Endothelial cell of umbilical vein (primary cell): Measurements from ENCODE around the gene BMPER. TPM values are rescaled to one million over a fixed set of nuclear protein-coding genes. Genes with fewer than 3 reads are reported as not detected.

Experiments
- BruUV-seq: library from RNA; stranded (reverse); fragments of 400-500 nt; replicated peaks from 2 replicates; lab custom pipeline; 2021; lab: Mats Ljungman, UMichigan
- CTCF ChIA-PET: fragments of 300-600, 350-600 bp; sonication (Branson Sonifier 250); formaldehyde crosslinking; loops from one replicate; lab custom pipeline; 2021; ENCODE audit warnings: antibody characterized with exemption, inconsistent platforms; lab: Charles Lee
- POLR2A ChIA-PET: fragments of 300-600, 350-600 bp; sonication (Branson Sonifier 250); formaldehyde crosslinking; loops from one replicate; lab custom pipeline; 2021; ENCODE audit warnings: antibody characterized with exemption, inconsistent platforms; lab: Charles Lee
- DNase-seq: peaks from one replicate; pipeline ENCODE4 v3.0.0-alpha.2; 2011; ENCODE audit warnings: low read depth, low spot score
- FAIRE-seq: peaks from 2 replicates; lab custom pipeline; 2011; peaks lifted over from hg19 to GRCh38; lab: Jason Lieb, UNC
- H2AFZ ChIP-seq: 2 replicates; pipeline ENCODE4 v1.6.0; 2012; ENCODE audit warnings: low read depth, low read length, control low read depth, inconsistent platforms
- H3K27ac ChIP-seq: 2 replicates; pipeline ENCODE4 v1.5.1; 2011; ENCODE audit warnings: low read depth, mild to moderate bottlenecking, control low read depth, low read length, moderate library complexity; ENCODE audit not compliant: insufficient read depth
- H3K27me3 ChIP-seq, 2 experiments: 2 replicates each; pipeline versions ENCODE4 v1.6.0 to v1.6.1; 2011; ENCODE audit warnings: low read length in 2 of 2, mixed read lengths in 1 of 2; ENCODE audit not compliant: control insufficient read depth in 2 of 2, insufficient read depth in 2 of 2
- H3K36me3 ChIP-seq, 2 experiments: 2 replicates in 1 of 2; 3 replicates in 1 of 2; pipeline ENCODE4 v1.5.1; 2011; ENCODE audit warnings: low read length in 2 of 2, mild to moderate bottlenecking in 1 of 2, moderate library complexity in 1 of 2; ENCODE audit not compliant: control insufficient read depth in 2 of 2, insufficient read depth in 2 of 2; ENCODE audit errors: extremely low read depth in 1 of 2
- H3K4me1 ChIP-seq: 3 replicates; pipeline ENCODE4 v1.5.1; 2011; ENCODE audit warnings: mild to moderate bottlenecking, low read length; ENCODE audit not compliant: control insufficient read depth, insufficient read depth; ENCODE audit errors: extremely low read depth
- H3K4me2 ChIP-seq: 2 replicates; pipeline ENCODE4 v1.6.1; 2011; ENCODE audit warnings: low read length, control low read depth, mixed read lengths; ENCODE audit not compliant: insufficient read depth
- H3K4me3 ChIP-seq, 3 experiments: fragments of 200-600 bp in 1 of 3; sonication (generic), shearing (Covaris generic) in 1 of 3; replicated peaks in 1 of 3; 2 replicates each; pipeline ENCODE4 v1.5.1; 2011 to 2016; ENCODE audit warnings: control low read depth in 3 of 3, low read length in 3 of 3, mild to moderate bottlenecking in 2 of 3, inconsistent platforms in 1 of 3, low read depth in 1 of 3, moderate library complexity in 1 of 3; ENCODE audit not compliant: insufficient read depth in 1 of 3
- H3K79me2 ChIP-seq: 2 replicates; pipeline ENCODE4 v1.6.0; 2012; ENCODE audit warnings: low read length, inconsistent platforms; ENCODE audit not compliant: control insufficient read depth, insufficient read depth
- H3K9ac ChIP-seq: replicated peaks from 2 replicates; pipeline ENCODE3; 2011; ENCODE audit warnings: low read length, control low read depth; ENCODE audit not compliant: insufficient read depth; ENCODE audit errors: extremely low read depth
- H3K9me1 ChIP-seq: replicated peaks from 3 replicates; pipeline ENCODE4 v1.6.0; 2011; ENCODE audit warnings: mild to moderate bottlenecking, low read length; ENCODE audit not compliant: control insufficient read depth, insufficient read depth; ENCODE audit errors: extremely low read depth
- H3K9me3 ChIP-seq: replicated peaks from 2 replicates; pipeline ENCODE4 v1.5.1; 2012; ENCODE audit warnings: low read length, inconsistent platforms; ENCODE audit not compliant: control insufficient read depth, insufficient read depth
- H4K20me1 ChIP-seq: replicated peaks from 2 replicates; pipeline ENCODE3; 2011; ENCODE audit warnings: mild to moderate bottlenecking, low read length; ENCODE audit not compliant: control insufficient read depth, insufficient read depth; ENCODE audit errors: extremely low read depth
- EZH2 ChIP-seq: IDR thresholded peaks from 2 replicates; pipeline ENCODE4 v1.6.1; 2012; ENCODE audit warnings: borderline replicate concordance, low read depth, mild to moderate bottlenecking, moderate library complexity, low read length, inconsistent platforms; ENCODE audit not compliant: severe bottlenecking
- FOS ChIP-seq: IDR thresholded peaks from 2 replicates; pipeline ENCODE4 v1.6.1; 2011; ENCODE audit warnings: mild to moderate bottlenecking, low read length, moderate library complexity, borderline replicate concordance; ENCODE audit not compliant: insufficient read depth
- JUN ChIP-seq: IDR thresholded peaks from 2 replicates; pipeline ENCODE4 v1.6.1; 2011; ENCODE audit warnings: borderline replicate concordance, low read depth; ENCODE audit not compliant: insufficient read length, insufficient read depth
- MYC ChIP-seq: IDR thresholded peaks from one replicate; pipeline ENCODE4 v1.6.1; 2011; ENCODE audit warnings: mild to moderate bottlenecking, low read depth, low read length
- POLR2A ChIP-seq: IDR thresholded peaks from 2 replicates; pipeline ENCODE4 v1.6.1; 2012; ENCODE audit warnings: low read depth, mild to moderate bottlenecking, control low read depth, low read length
- POLR2AphosphoS5 ChIP-seq: IDR thresholded peaks from 2 replicates; pipeline ENCODE4 v1.6.1; 2012; ENCODE audit warnings: low read depth, mild to moderate bottlenecking, control low read depth, low read length, moderate library complexity; ENCODE audit not compliant: insufficient read depth
- dilution Hi-C: fragments of 300-500 bp; cut with MboI; formaldehyde crosslinking; loops from one replicate; pipeline ENCODE4 v1.15.0; 2019; ENCODE audit warnings: low sequenced_read_pairs; ENCODE audit not compliant: extremely low pct_ligation_motif_present
- intact Hi-C: fragments of 100-400 bp; cut with micrococcal nuclease; formaldehyde crosslinking; loops from one replicate; pipeline ENCODE4 v1.10.0; 2022
- polyA plus RNA-seq, 4 experiments: library from polyadenylated mRNA; depleted of rRNA in 3 of 4; stranded (reverse) in 3 of 4; unstranded in 1 of 4; fragments of >200 nt; gene quantifications; 2 replicates each; pipeline versions ENCODE4 v1.2.1 to v1.2.3, GENCODE V29; 2011 to 2012; ENCODE audit warnings: missing spikeins in 1 of 4
- total RNA-seq: library from RNA; stranded (reverse); gene quantifications from 2 replicates; pipeline ENCODE4 v1.2.3, GENCODE V29; 2021
- TF ChIP-seq, protein P1 (sequence below): IDR thresholded peaks from 2 replicates; pipeline ENCODE4 v1.6.1; 2011; ENCODE audit not compliant: insufficient read depth, insufficient read length

The BMPER gene
- total and polyA plus RNA-seq, 2 donors (not counting 3 experiments of a cell fraction or from before 2014, with no cell fraction given), result 0.10 to 0.13 TPM

DNA sequence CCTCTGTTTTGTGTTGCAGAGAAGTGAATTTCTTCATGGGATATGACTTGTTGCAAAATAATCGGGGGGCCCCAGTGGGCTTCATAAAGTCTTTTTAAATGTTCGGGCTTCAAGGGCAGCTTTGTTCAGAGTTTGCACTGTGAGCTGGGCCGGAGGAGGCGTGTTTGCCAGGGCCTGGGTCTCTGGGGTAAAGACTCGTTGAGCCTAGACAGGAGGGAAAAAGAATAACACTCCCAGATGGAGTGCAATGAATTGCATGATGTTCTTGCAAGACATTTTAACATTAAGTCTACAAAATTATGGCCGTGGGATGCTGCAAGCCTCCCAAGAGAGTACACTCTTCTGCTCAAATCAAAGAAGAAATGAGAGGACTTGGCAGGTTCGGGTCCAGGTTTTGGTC lies 23.6 kb downstream of the BMPER start:
- DNase-seq, result no peak
- no peak for FAIRE-seq
- no peaks in the 10 kb centered on the region for H3K4me1 ChIP-seq
- intact Hi-C loops, result no loop called here
- no TSS peak for BruUV-seq
- POLR2A ChIA-PET, result no interaction called here
- no peak overlapping the region for H3K27ac ChIP-seq
- peaks cover 0 to 1% of the 10 kb centered on the region in 2 experiments for H3K27me3 ChIP-seq
- H4K20me1 ChIP-seq, result no peaks in the 10 kb centered on the region
- no peaks in the 10 kb centered on the region for H3K9me1 ChIP-seq
- no peaks in the 10 kb centered on the region for H3K36me3 ChIP-seq
- H3K4me2 ChIP-seq, result no peak overlapping the region
- CTCF ChIA-PET, result interaction anchor here (1.2 kb wide), 1 partner anchor 26 kb away, joined by 3 read pairs; no protein-coding TSS in a partner anchor
- no peak overlapping the region for H2AFZ ChIP-seq
- dilution Hi-C loops, result no loop called here
- no peak for TF ChIP-seq EZH2
- TF ChIP-seq JUN, result no peak
- no peak overlapping the region for H3K4me3 ChIP-seq
- H3K79me2 ChIP-seq, result no peaks in the 10 kb centered on the region
- no peak overlapping the region for H3K9ac ChIP-seq
- no peaks in the 10 kb centered on the region for H3K9me3 ChIP-seq

DNA sequence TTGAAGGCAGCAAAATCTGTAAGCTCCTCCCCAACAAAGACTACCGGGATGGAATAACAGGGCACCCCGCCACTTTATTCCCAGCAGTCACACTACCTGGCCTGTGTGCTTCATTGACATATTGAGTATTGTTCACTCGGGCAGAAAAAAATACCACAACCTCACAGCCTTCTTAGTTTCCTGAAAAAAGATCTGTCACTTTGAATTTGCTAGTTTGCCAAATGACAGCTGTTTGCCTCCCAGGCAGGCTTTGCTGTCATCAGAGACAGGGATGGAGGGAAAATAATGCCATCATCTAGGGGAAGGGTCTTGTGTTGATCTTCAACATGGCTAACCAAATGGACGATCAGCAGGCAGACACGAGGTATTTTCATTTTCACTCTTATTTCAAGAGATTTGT lies 26.9 kb downstream of the BMPER start:
- BruUV-seq, result no TSS peak
- peak overlapping the region in 1 of 3 experiments; percentile 17 for H3K4me3 ChIP-seq

More for the DNA sequence above, 26.9 kb downstream of the BMPER start:
- H3K27ac ChIP-seq, result no peak overlapping the region
- peak overlapping the region; percentile 51 for H3K4me2 ChIP-seq
- H3K9me1 ChIP-seq, result no peaks in the 10 kb centered on the region
- no peaks in the 10 kb centered on the region for H4K20me1 ChIP-seq
- CTCF ChIA-PET, result interaction anchor here (0.5 to 6.7 kb wide), 103 partner anchors 8 to 1171 kb away, joined by 3 to 229 read pairs (median 5); partner anchors contain the start of gene BMPER
- no peaks in the 10 kb centered on the region for H3K36me3 ChIP-seq
- TF ChIP-seq EZH2 (no peak), MYC (no peak), JUN (no peak), POLR2AphosphoS5 (no peak), FOS (no peak), POLR2A (no peak)
- TF ChIP-seq, protein P1, sequence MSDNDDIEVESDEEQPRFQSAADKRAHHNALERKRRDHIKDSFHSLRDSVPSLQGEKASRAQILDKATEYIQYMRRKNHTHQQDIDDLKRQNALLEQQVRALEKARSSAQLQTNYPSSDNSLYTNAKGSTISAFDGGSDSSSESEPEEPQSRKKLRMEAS, result no peak
- no peak for FAIRE-seq
- intact Hi-C loops (loop anchor here (1.0 to 2.0 kb wide), 3 partner anchors 509 to 747 kb away; no protein-coding TSS in a partner anchor), dilution Hi-C loops (no loop called here)
- peaks cover 0 to 1% of the 10 kb centered on the region in 2 experiments for H3K27me3 ChIP-seq
- no peak overlapping the region for H2AFZ ChIP-seq
- DNase-seq, result peak; percentile 6
- H3K9me3 ChIP-seq, result no peaks in the 10 kb centered on the region
- H3K9ac ChIP-seq, result no peak overlapping the region
- no peaks in the 10 kb centered on the region for H3K4me1 ChIP-seq
- H3K79me2 ChIP-seq, result no peaks in the 10 kb centered on the region
- POLR2A ChIA-PET, result no interaction called here
